GM13977 (cell line): ENCODE data around the gene NFKBIA.

ENCODE experiments used
- DNase-seq: peaks from one replicate; pipeline ENCODE4 v3.0.0; 2012; ENCODE audit warnings: low spot score
- CTCF ChIP-seq: IDR thresholded peaks from 2 replicates; pipeline ENCODE4 v1.5.1; 2012; ENCODE audit warnings: mild to moderate bottlenecking, control low read depth; ENCODE audit not compliant: insufficient read depth; ENCODE audit errors: extremely low read depth, missing control alignments
- in situ Hi-C: fragments of 300-500 bp; cut with MboI; formaldehyde crosslinking; loops from one replicate; pipeline ENCODE4 v1.12.0; 2022; ENCODE audit warnings: low sequenced_read_pairs, low pct_unique_long_range_greater_than_20kb, mixed read lengths, inconsistent platforms; ENCODE audit not compliant: unreplicated experiment

The NFKBIA gene

DNA sequence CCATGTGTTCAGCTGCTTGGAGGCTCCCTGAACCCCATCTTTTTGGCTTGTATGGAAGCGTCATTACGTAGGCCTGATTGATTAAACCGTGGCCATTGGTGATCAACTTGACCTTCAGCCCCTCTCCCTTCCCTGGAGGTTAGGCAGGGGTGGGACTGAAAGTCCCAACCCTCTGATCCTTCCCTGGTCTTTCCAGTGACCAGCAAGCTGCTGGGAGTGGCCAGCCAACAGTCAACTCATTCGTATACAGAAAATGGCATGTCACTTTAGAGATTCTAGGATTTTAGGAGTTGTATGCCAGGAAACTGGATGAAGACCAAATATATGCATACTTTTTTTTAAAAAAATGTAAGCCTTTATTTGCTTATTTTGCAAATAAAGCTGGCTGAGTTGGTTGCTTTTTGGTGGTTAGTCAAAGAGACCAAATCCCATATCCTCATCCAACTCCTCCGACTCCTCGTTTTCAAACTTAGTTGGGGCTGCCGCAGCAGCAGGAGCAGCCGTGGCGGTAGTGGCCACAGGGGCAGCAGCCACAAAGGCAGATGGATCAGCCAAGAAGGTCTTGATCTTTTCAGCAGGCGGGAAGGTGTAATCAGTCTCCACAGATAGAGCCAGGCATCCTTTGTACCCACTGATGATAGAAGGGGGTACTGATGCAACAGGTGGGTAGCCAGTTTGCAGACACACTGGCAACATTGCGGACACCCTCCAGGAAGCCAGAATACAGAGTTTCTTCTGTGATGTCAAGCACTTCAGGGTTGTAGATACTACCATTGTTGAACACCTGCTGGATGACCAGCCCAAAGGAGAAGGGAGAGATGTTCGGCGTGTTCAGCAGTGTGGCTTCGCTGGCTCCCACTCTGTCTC, 16.6 kb downstream of the NFKBIA start:
- in situ Hi-C loops, result no loop called here
- no peak for TF ChIP-seq CTCF
- DNase-seq, result no peak

DNA sequence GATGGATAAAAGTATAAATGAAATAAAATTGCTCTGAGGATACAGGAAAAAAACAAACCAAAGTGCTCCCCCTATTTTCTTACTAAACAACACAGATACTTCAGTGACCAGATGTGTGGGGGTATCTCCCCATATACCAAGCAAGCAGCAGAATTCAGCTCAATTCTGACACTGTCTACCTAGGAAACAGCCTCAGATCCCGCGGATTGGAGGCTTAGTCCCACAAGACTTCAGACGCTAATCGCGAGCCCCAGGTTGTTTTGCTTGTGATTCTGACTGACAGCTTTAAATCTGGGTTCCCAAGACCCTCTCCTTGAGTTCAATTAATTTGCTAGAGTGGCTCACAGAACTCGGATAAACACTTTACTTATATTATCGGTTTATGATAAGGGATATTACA, 17.3 kb downstream of the NFKBIA start:
- in situ Hi-C loops, result no loop called here
- no peak for TF ChIP-seq CTCF

DNA sequence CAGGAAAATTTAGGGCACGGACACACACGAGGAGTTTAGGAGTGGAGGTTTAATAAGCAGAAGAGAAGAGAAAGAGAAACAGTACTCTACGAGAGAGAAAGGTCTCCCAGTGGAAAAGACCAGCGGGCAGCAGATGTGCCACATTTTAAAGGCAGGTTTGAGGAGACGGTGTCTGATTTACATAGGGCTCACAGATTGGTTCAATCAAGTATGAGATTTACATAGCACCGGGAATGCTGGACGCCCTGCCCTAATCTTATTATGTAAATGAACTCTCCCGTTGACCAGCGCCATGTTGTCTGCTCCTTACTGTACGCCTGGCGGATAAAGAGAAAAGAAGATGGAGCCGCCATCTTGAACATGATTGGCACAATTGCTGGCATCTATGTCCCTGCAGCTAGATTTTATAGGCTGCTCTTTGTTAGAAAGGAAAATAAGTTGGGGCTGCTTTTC, 17.9 kb downstream of the NFKBIA start:
- DNase-seq, result no peak
- in situ Hi-C loops, result no loop called here
- TF ChIP-seq CTCF, result no peak

More for the DNA sequence above, 17.3 kb downstream of the NFKBIA start:
- no peak for DNase-seq

DNA sequence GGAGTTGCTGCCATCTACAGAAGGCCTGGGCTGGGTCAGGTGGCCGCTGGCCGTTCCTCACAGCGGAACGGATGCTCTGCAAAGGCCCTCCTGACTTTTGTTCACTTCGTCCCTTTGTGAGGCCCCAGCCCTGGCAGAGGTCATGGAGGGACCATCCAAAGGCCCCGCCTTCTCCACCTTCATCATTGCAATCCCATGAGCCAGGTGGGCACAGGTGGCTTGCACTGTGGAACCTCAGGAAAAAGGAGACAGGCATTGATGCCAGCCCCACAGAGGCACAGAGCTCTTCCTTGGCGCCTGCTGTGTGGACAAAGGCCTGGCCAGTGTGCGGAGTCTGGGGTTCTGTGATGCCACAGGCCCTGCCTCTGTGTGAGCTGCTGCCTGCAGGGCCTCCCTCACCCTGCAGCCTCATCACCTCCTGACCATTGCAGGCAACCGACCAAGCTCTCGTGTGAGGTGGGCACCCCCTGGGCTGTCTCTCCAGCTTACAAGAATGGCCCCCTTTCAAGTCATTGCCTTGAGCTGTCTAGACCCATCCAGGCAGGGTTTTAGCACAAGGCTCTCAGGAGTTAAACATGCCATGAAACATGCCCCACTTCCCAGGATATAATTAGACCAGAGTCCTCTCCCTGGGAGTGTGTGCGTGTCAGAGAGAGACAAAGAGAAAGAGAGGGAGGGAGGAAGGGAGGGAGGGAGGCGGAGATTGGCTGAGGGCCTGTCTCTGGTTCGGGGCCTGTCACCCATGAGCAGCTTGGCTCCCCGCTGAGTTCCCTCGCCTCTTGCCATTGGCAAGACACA, 19.3 kb downstream of the NFKBIA start:
- no peak for TF ChIP-seq CTCF
- DNase-seq, result no peak
- in situ Hi-C loops, result no loop called here

- DNase-seq, result no peak
- in situ Hi-C loops, result no loop called here
- no peak for TF ChIP-seq CTCF
Observed at GRCh38 chr14:35384455-35385041, 20.0 kb downstream of the NFKBIA start.
